Erythroblast (primary cell): Measurements from ENCODE around the gene SPIN2A.
"Not testable (repeated sequence)": the region's sequence is repeated elsewhere in the genome, so short reads cannot be mapped to it uniquely, and the experiment has no call there.

Experiments used
- GATA1 ChIP-seq: IDR thresholded peaks from 2 replicates; pipeline ENCODE4 v1.6.1; 2011; ENCODE audit warnings: low read depth, mild to moderate bottlenecking, control low read depth, low read length, moderate library complexity
- POLR2A ChIP-seq: IDR thresholded peaks from 2 replicates; pipeline ENCODE4 v1.6.1; 2011; ENCODE audit warnings: mild to moderate bottlenecking, low read length

DNA sequence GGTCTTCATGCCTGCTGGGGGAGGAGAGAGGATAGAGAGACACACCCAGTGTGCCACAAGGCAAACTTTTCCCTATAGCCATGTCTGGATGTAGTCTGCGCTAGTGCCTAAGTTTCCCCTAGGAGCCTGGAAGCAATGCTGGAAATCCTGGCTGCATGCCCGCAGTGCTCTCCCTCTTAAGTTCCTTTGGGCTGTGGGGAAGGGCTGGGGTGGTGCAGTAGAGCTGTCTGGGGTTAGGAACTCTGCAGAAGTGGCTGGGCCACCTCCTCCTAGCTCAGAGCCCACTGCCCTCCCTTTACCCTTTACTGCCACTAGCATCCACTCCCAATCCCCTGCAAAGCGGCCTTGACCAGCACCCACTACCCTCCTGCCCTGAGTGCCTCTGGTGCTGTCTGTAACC is 608 bp downstream of the SPIN2A start:
- TF ChIP-seq POLR2A, GATA1: not testable (repeated sequence)
